GM12878 (cell line): ENCODE results near the gene MIA2. TPM values are rescaled to one million over a fixed set of nuclear protein-coding genes. Genes with fewer than 3 reads are reported as not detected.
"Not testable (repeated sequence)": the region's sequence is repeated elsewhere in the genome, so short reads cannot be mapped to it uniquely, and the experiment has no call there.

ENCODE experiments used
- ATAC-seq: fragments of 200-7000 bp; cut with Tn5 transposase; 3 replicates; pipeline ENCODE4 v1.9.1; 2020; ENCODE audit warnings: mild to moderate bottlenecking, moderate library complexity
- BruUV-seq: library from RNA; stranded (reverse); fragments of 400-500 nt; replicated peaks from 2 replicates; lab custom pipeline; 2021; lab: Mats Ljungman, UMichigan
- CTCF ChIA-PET: fragments of 300-600 bp; sonication (Branson Sonifier 250); formaldehyde crosslinking; extraction: SDS; loops from one replicate; lab custom pipeline; 2021; ENCODE audit warnings: inconsistent platforms; lab: Yijun Ruan, JAX
- POLR2A ChIA-PET: fragments of 350-600 bp; formaldehyde crosslinking; extraction: SDS; loops from one replicate; lab custom pipeline; 2021; ENCODE audit warnings: inconsistent platforms; lab: Charles Lee
- RAD21 ChIA-PET: fragments of 300-600 bp; sonication (Branson Sonifier 250); formaldehyde crosslinking; loops from one replicate; lab custom pipeline; 2023; ENCODE audit warnings: antibody characterized with exemption; ENCODE audit not compliant: unreplicated experiment; lab: Charles Lee
- SMC1A ChIA-PET: fragments of 300-600 bp; sonication (Branson Sonifier 250); formaldehyde crosslinking; loops from one replicate; lab custom pipeline; 2023; ENCODE audit not compliant: unreplicated experiment, uncharacterized antibody; lab: Charles Lee
- DNase-seq: peaks from one replicate; pipeline ENCODE4 v3.0.0-alpha.2; 2011; ENCODE audit warnings: low read depth, low spot score
- FAIRE-seq: peaks from 3 replicates; lab custom pipeline; 2011; peaks lifted over from hg19 to GRCh38; lab: Jason Lieb, UNC
- H2AFZ ChIP-seq: 2 replicates; pipeline ENCODE4 v1.6.0; 2011; ENCODE audit warnings: low read depth, low read length, control low read depth; ENCODE audit not compliant: control insufficient read depth
- H3K27ac ChIP-seq: 2 replicates; pipeline ENCODE4 v1.5.1; 2011; ENCODE audit warnings: control low read depth; ENCODE audit not compliant: control insufficient read depth, insufficient read depth
- H3K27me3 ChIP-seq, 2 experiments: replicated peaks in 1 of 2; 2 replicates each; pipeline versions ENCODE4 v1.6.0 to v1.6.1; 2011; ENCODE audit warnings: low read length in 1 of 2; ENCODE audit not compliant: control insufficient read depth in 2 of 2, insufficient read depth in 2 of 2
- H3K36me3 ChIP-seq, 2 experiments: 2 replicates each; pipeline ENCODE4 v1.5.1; 2011; ENCODE audit warnings: low read length in 1 of 2; ENCODE audit not compliant: control insufficient read depth in 2 of 2, insufficient read depth in 2 of 2
- H3K4me1 ChIP-seq: 2 replicates; pipeline ENCODE4 v1.6.1; 2011; ENCODE audit warnings: mild to moderate bottlenecking, low read length, moderate library complexity, mixed read lengths; ENCODE audit not compliant: control insufficient read depth, insufficient read depth
- H3K4me2 ChIP-seq: 2 replicates; pipeline ENCODE4 v1.6.0; 2011; ENCODE audit warnings: control low read depth; ENCODE audit not compliant: control insufficient read depth, insufficient read depth
- H3K4me3 ChIP-seq: fragments of 200-600 bp; sonication (generic); 2 replicates; pipeline ENCODE4 v1.5.1; 2016
- H3K79me2 ChIP-seq: 2 replicates; pipeline ENCODE4 v1.6.0; 2011; ENCODE audit warnings: low read length; ENCODE audit not compliant: control insufficient read depth, insufficient read depth
- H3K9ac ChIP-seq: 2 replicates; pipeline ENCODE4 v1.8.0; 2011; ENCODE audit warnings: low read length, control low read depth, mixed read lengths; ENCODE audit not compliant: control insufficient read depth, insufficient read depth
- H3K9me3 ChIP-seq: replicated peaks from 3 replicates; pipeline ENCODE4 v1.5.1; 2011; ENCODE audit warnings: mild to moderate bottlenecking, low read length; ENCODE audit not compliant: control insufficient read depth, insufficient read depth
- H4K20me1 ChIP-seq: 2 replicates; pipeline ENCODE4 v1.6.0; 2011; ENCODE audit not compliant: control insufficient read depth, insufficient read depth
- ATF7 ChIP-seq: fragments of 450-650 bp; IDR thresholded peaks from 2 replicates; pipeline ENCODE4 v1.6.1; 2016; ENCODE audit warnings: low read depth, mild to moderate bottlenecking
- CTCF ChIP-seq, 3 experiments: IDR thresholded peaks in 2 of 3; conservative IDR thresholded peaks in 1 of 3; 2 replicates each; pipeline ENCODE4 v1.5.1; 2011; ENCODE audit warnings: low read depth in 3 of 3, low read length in 3 of 3, mild to moderate bottlenecking in 3 of 3, control low read depth in 2 of 3, moderate library complexity in 2 of 3, inconsistent platforms in 1 of 3, mixed read lengths in 1 of 3; ENCODE audit not compliant: control insufficient read depth in 2 of 3, insufficient read depth in 1 of 3; ENCODE audit errors: extremely low read depth in 1 of 3
- RAD21 ChIP-seq: IDR thresholded peaks from 2 replicates; pipeline ENCODE4 v1.6.1; 2011; ENCODE audit warnings: mild to moderate bottlenecking, low read depth, low read length, moderate library complexity; ENCODE audit not compliant: insufficient read depth
- SMC3 ChIP-seq: IDR thresholded peaks from 2 replicates; pipeline ENCODE4 v1.6.1; 2011; ENCODE audit warnings: low read length, improper control_type of control experiment, borderline replicate concordance
- WGBS: methylation state at CpG from one replicate; pipeline ENCODE4 v1.1.6; 2016; ENCODE audit warnings: low lambda C conversion rate; ENCODE audit not compliant: insufficient replicate concordance, insufficient coverage; ENCODE audit errors: missing lambda C conversion rate; 5-methylcytosine and 5-hydroxymethylcytosine counted together
- in situ Hi-C: fragments of 300-500 bp; cut with MboI; formaldehyde crosslinking; loops from 9 replicates; pipeline ENCODE4 v1.14.3; 2018; ENCODE audit warnings: mixed read lengths
- intact Hi-C: fragments of 100-400 bp; cut with micrococcal nuclease; formaldehyde crosslinking; loops from one replicate; pipeline ENCODE4 v1.14.2; 2022; ENCODE audit not compliant: unreplicated experiment
- polyA plus RNA-seq, 11 experiments: library from polyadenylated mRNA; depleted of rRNA in 4 of 11; unstranded in 6 of 11; stranded (reverse) in 5 of 11; fragments of >200 nt; fragmentation: Nextera tagmentation in 4 of 11; fragmentation: Illumina TruSeq in 1 of 11; extraction: Ambion mirVana in 4 of 11; extraction: Trizol in 1 of 11; gene quantifications; 1 replicate in 1 of 11; 2 replicates in 10 of 11; pipeline versions ENCODE4 v1.2.1 to v1.2.3, GENCODE V29; 2011 to 2016; ENCODE audit warnings: inconsistent platforms in 2 of 11, missing spikeins in 2 of 11, low read depth in 1 of 11
- total RNA-seq, 4 experiments: library from RNA; depleted of rRNA in 3 of 4; stranded (reverse); fragments of >200 nt in 3 of 4; fragmentation: Illumina TruSeq in 1 of 4; extraction: Trizol in 1 of 4; gene quantifications; 2 replicates each; pipeline versions ENCODE4 v1.2.1 to v1.2.3, GENCODE V29; 2013 to 2021

The MIA2 gene
- total and polyA plus RNA-seq, 10 of the 15 experiments (the other 5 are each of a cell fraction or from before 2014, with no cell fraction given) = 6.3 to 36.8 (median 17.1) TPM

GRCh38 chr14:39231751-39232553, 1.8 kb upstream of the MIA2 start:
- POLR2A ChIA-PET = interaction anchor here (1.3 kb wide), 1 partner anchor 195 kb away, joined by 3 read pairs; no protein-coding TSS in a partner anchor
- not testable (repeated sequence) for H3K4me3 ChIP-seq, H3K27me3 ChIP-seq, H3K27ac ChIP-seq
- peak; percentile 91 for ATAC-seq
- TF ChIP-seq SMC3 (peak; percentile 57; the same call in 1 of the 2 replicates), RAD21 (peak; percentile 75), ATF7 (peak; percentile 35; the same call in 1 of the 2 replicates), CTCF (IDR thresholded peaks at IDR 0.05 in 2 of 3, conservative IDR thresholded peaks at IDR 0.05 in 1 of 3; ENCODE audit: control insufficient read depth in 2 of 3, extremely low read depth in 1 of 3, insufficient read depth in 1 of 3, low read depth in 3 of 3, low read length in 3 of 3) (peak; percentile 34 to 64 (median 49); a peak in 5 of 6 replicates)
- TF ChIP-seq, all 136 proteins: peak for 4; not testable (repeated sequence) for 132
- BruUV-seq, in situ Hi-C loops, H3K4me2 ChIP-seq, H2AFZ ChIP-seq, H3K36me3 ChIP-seq, H3K79me2 ChIP-seq, H4K20me1 ChIP-seq, H3K9me3 ChIP-seq, H3K4me1 ChIP-seq, H3K9ac ChIP-seq: not testable (repeated sequence)
- peak; percentile 41 for DNase-seq
- ChIA-PET CTCF (interaction anchor here (0.6 to 3.4 kb wide), 42 partner anchors 9 to 350 kb away, joined by 3 to 93 read pairs (median 6); partner anchors contain the start of genes FBXO33, PNN, SEC23A and TRAPPC6B), SMC1A (interaction anchor here (0.7 to 4.3 kb wide), 32 partner anchors 10 to 341 kb away, joined by 3 to 76 read pairs (median 4); partner anchors contain the start of genes FBXO33 and TRAPPC6B), RAD21 (interaction anchor here (0.6 to 2.9 kb wide), 28 partner anchors 15 to 350 kb away, joined by 3 to 42 read pairs (median 4); partner anchors contain the start of gene FBXO33)
- intact Hi-C loops = loop anchor here (1.0 kb wide), 3 partner anchors 136 to 237 kb away; no protein-coding TSS in a partner anchor
- WGBS = 90% methylated on average over 11 of the region's 11 CpGs
- peak; percentile 69 for FAIRE-seq
